Suppressor macrophage treated with lipopolysaccharide for 1 hour (primary cell): ENCODE data around the gene C1orf35.

Experiments used
- DNase-seq, 3 donors: peaks; one replicate each; pipeline ENCODE4 v3.0.0-alpha.2; 2020 to 2022

C1orf35 gene

GRCh38 chr1:228109073-228109961 is 6.2 kb upstream of the C1orf35 start, which contains the start of gene MRPL55:
MRPL55 (minus strand) TSS chr1:228109299; CDS start chr1:228108260, 1,039 bp downstream.
- DNase-seq, result peak; percentile 98 to 99 (median 99)

- DNase-seq, result no peak
Measured at GRCh38 chr1:228108742-228109072, 5.6 kb upstream of the C1orf35 start.

- DNase-seq, result peak; percentile 65 to 78 (median 67)
Measured at GRCh38 chr1:228108055-228108690, 5.0 kb upstream of the C1orf35 start.

GRCh38 chr1:228107636-228108035 is 4.5 kb upstream of the C1orf35 start:
- no peak for DNase-seq

- DNase-seq, result no peak
Measured at GRCh38 chr1:228106800-228107054, 3.6 kb upstream of the C1orf35 start.

- DNase-seq, result no peak
Measured at GRCh38 chr1:228105996-228106799, 3.1 kb upstream of the C1orf35 start.

- no peak for DNase-seq
Measured at GRCh38 chr1:228105270-228105995, 2.3 kb upstream of the C1orf35 start.

- no peak for DNase-seq
Measured at GRCh38 chr1:228104526-228105269, 1.6 kb upstream of the C1orf35 start.

- DNase-seq, result peak; percentile 45 to 65 (median 50)
Measured at GRCh38 chr1:228101994-228102790, 933 bp downstream of the C1orf35 start.

- DNase-seq, result peak in 1 of 3 donors; percentile 17
Measured at GRCh38 chr1:228101614-228101993, 1.5 kb downstream of the C1orf35 start.

- DNase-seq, result no peak
Measured at GRCh38 chr1:228100822-228101613, 2.1 kb downstream of the C1orf35 start.

GRCh38 chr1:228099331-228099732 is 3.8 kb downstream of the C1orf35 start:
- DNase-seq, result no peak

GRCh38 chr1:228098323-228098931 is 4.7 kb downstream of the C1orf35 start:
- no peak for DNase-seq

- DNase-seq, result no peak
Measured at GRCh38 chr1:228097333-228098081, 5.6 kb downstream of the C1orf35 start.

- DNase-seq, result no peak
Measured at GRCh38 chr1:228096416-228097332, 6.5 kb downstream of the C1orf35 start.

GRCh38 chr1:228095938-228096337 is 7.2 kb downstream of the C1orf35 start:
- peak; percentile 70 to 79 (median 72) for DNase-seq

- no peak for DNase-seq
Measured at GRCh38 chr1:228095161-228095560, 8.0 kb downstream of the C1orf35 start.

GRCh38 chr1:228094432-228095016 is 8.6 kb downstream of the C1orf35 start:
- no peak for DNase-seq
